ENCODE measurements around the gene NMT1. TPM values are rescaled to one million over a fixed set of nuclear protein-coding genes. Genes with fewer than 3 reads are reported as not detected.
A peak's percentile ranks its signal among the peaks of the same experiment; 100 is the strongest.

The NMT1 gene
- total and polyA plus RNA-seq, 10 donors, result 37.5 to 108 (median 63.9) TPM

DNA sequence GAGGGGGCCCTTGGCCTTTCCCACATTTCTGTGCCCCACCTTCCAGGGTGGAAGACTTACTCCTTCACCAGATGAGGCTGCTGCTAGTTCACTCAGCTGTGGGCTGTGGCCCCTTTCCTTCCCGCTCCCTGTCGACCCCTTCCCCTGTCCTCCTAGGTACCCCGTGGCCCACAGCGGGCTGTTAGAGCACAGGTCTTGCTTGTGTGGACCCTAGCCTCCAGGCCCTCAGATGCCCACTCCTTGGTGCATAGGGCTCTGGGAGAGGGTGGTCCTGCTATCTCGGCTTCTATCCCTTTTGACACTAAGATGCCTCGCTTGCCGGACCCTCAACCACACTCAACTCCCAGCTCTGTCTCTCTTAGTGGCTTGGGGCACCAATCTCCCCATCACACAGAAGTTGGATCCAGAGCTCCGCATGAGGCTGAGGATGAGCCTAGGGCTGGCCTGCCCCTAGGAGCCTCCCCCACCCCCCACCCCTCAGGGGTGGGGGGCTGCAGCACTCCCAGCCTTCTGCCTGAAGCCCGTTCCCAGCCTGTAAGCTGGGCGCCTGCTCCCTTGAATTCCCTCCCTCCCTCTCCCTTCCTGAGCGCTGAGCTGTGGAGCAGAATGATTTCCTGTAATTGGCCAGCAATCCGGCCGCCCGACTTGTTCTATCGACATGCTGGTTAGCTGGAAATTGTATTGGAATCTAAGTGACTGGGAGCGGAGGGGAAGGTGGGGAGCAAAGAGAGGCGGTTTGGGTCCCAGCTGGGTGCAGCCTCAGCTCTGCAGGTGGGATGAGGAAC, 40.6 kb upstream of the NMT1 start:
- H3K36me3 ChIP-seq, result peaks cover 0 to 12% (median 0%) of the 10 kb centered on the region in 6 donors
- intact Hi-C loops (cut with DNase I; ENCODE audit: low total_unique reads), result loop anchor here (5.0 kb wide), 2 partner anchors 98 to 243 kb away; no protein-coding TSS in a partner anchor
- peaks cover 14 to 49% (median 38%) of the 10 kb centered on the region in 6 donors for H3K4me1 ChIP-seq
- H3K27ac ChIP-seq, result no peak overlapping the region
- DNase-seq, result no peak
- TF ChIP-seq, protein P1, sequence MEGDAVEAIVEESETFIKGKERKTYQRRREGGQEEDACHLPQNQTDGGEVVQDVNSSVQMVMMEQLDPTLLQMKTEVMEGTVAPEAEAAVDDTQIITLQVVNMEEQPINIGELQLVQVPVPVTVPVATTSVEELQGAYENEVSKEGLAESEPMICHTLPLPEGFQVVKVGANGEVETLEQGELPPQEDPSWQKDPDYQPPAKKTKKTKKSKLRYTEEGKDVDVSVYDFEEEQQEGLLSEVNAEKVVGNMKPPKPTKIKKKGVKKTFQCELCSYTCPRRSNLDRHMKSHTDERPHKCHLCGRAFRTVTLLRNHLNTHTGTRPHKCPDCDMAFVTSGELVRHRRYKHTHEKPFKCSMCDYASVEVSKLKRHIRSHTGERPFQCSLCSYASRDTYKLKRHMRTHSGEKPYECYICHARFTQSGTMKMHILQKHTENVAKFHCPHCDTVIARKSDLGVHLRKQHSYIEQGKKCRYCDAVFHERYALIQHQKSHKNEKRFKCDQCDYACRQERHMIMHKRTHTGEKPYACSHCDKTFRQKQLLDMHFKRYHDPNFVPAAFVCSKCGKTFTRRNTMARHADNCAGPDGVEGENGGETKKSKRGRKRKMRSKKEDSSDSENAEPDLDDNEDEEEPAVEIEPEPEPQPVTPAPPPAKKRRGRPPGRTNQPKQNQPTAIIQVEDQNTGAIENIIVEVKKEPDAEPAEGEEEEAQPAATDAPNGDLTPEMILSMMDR (IDR thresholded peaks at IDR 0.05 in 8 of 11, conservative IDR thresholded peaks at IDR 0.05 in 3 of 11), result no peak
- TF ChIP-seq POLR2A (IDR thresholded peaks at IDR 0.05) (no peak), POLR2AphosphoS5 (IDR thresholded peaks at IDR 0.05) (peak in 1 of 3 donors; percentile 26)
- 22 to 40% (median 30%) methylated on average over 17 of the region's 17 CpGs for WGBS, 5 donors
- H3K4me3 ChIP-seq, result no peak overlapping the region
- no peaks in the 10 kb centered on the region for H3K9me3 ChIP-seq
- peaks cover 0 to 54% (median 32%) of the 10 kb centered on the region in 7 donors for H3K27me3 ChIP-seq (replicated peaks in 1 of 7)

DNA sequence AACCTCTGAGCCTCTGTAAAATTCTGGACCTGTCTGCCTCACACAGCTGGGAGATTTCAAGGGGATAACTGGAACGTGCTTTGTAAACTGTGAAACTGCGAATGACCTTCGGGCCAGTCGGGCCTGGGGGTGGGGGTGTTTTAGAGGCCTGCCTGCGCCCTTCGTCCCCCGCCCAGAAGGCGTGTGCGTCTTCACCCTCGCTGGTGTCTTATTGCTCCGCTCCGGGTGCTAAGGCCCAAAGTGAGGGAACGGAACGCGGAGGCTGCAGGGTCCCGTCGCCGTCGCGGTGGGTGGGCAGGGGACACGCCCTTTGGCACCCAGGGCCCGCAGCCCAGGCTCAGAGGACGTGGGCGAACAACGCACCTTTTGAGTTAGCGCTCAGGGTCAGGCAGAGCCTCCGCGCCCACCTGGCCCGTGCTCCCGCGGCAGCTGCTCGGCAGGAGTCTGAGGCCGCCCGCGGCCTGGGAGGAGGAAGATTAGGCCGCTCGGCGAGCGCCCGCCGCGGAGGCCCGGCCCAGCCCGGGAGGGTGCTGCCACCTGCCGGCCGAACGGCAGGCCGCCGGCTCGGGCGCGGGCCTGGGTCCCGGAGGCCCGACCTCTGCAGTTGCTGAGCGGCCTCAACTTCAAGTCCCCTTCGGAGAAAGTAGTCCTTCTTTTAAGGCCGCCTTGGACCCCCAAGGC, 39.4 kb upstream of the NMT1 start:
- Histone ChIP-seq H3K36me3 (peaks cover 0 to 18% (median 0%) of the 10 kb centered on the region in 6 donors), H3K9me3 (no peaks in the 10 kb centered on the region), H3K4me3 (peak overlapping the region in 7 of 8 donors; percentile 11 to 60 (median 32)), H3K27ac (peak overlapping the region in 3 of 8 donors; percentile 36 to 48 (median 39)), H3K27me3 (replicated peaks in 1 of 7) (peaks cover 0 to 54% (median 32%) of the 10 kb centered on the region in 7 donors), H3K4me1 (peaks cover 14 to 49% (median 38%) of the 10 kb centered on the region in 6 donors)
- DNase-seq, result peak; percentile 94
- TF ChIP-seq, protein P1 (IDR thresholded peaks at IDR 0.05 in 8 of 11, conservative IDR thresholded peaks at IDR 0.05 in 3 of 11), result peak; percentile 25 to 98 (median 92)
- TF ChIP-seq POLR2AphosphoS5 (IDR thresholded peaks at IDR 0.05), result peak in 2 of 3 donors; percentile 58 to 75
- TF ChIP-seq POLR2A (IDR thresholded peaks at IDR 0.05), result no peak
- intact Hi-C loops (cut with DNase I; ENCODE audit: low total_unique reads), result loop anchor here (5.0 kb wide), 2 partner anchors 99 to 244 kb away; no protein-coding TSS in a partner anchor
- 3 to 11% (median 5%) methylated on average over 17 to 57 of the region's 57 CpGs for WGBS, 5 donors

DNA sequence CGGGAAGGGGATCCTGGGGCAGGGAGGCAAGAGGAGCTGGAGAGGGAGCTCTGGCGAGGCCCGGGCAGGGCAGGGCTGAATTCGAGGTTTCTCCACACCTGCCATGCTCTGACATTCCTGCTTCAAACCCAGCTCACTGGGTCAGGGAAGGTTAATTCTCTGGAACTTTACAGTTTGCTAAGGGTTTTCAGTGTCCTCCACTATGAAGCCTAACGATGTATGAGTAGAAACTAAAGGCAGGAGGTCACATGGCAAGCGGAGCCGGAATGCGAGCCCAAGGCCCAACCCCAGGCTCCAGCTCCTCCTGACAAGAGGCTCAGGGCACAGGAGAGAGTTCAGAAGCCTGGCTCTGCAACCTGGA, 38.8 kb upstream of the NMT1 start:
- TF ChIP-seq, protein P1 (IDR thresholded peaks at IDR 0.05 in 8 of 11, conservative IDR thresholded peaks at IDR 0.05 in 3 of 11), result peak in 8 of 11 experiments; percentile 2 to 74 (median 56)
- no peak for TF ChIP-seq POLR2AphosphoS5 (IDR thresholded peaks at IDR 0.05)
- Histone ChIP-seq H3K27ac (no peak overlapping the region), H3K9me3 (no peaks in the 10 kb centered on the region), H3K4me1 (peaks cover 14 to 49% (median 38%) of the 10 kb centered on the region in 6 donors), H3K27me3 (replicated peaks in 1 of 7) (peaks cover 0 to 50% (median 32%) of the 10 kb centered on the region in 7 donors), H3K36me3 (peaks cover 0 to 23% (median 0%) of the 10 kb centered on the region in 6 donors), H3K4me3 (peak overlapping the region in 3 of 8 donors; percentile 41 to 60 (median 46))
- DNase-seq, result no peak
- WGBS, 5 donors, result 72 to 77% (median 75%) methylated on average over 8 of the region's 8 CpGs
- intact Hi-C loops (cut with DNase I; ENCODE audit: low total_unique reads), result loop anchor here (5.0 kb wide), 2 partner anchors 100 to 245 kb away; no protein-coding TSS in a partner anchor

All from spleen (tissue), 11 donors.